ENCODE measurements around the gene TLE1. TPM values are rescaled to one million over a fixed set of nuclear protein-coding genes. Genes with fewer than 3 reads are reported as not detected.

TLE1 gene
- total RNA-seq, 8 experiments from 2014 or later = 0.52 to 105 (median 43.0) TPM

- Histone ChIP-seq H3K4me1 (replicated peaks in 1 of 2) (peaks cover 10 to 17% of the 10 kb centered on the region in 2 donors), H3K4me3 (no peak overlapping the region), H3K27ac (no peak overlapping the region)
- ATAC-seq (replicated peaks in 6 of 8) = no peak
- 100% methylated on average over 1 of the region's 1 CpG; no CpG with 5 or more reads in 5 of the 10 experiments for WGBS, 10 experiments
- in situ Hi-C loops (cut with MboI; ENCODE audit: low pct_unique_long_range_greater_than_20kb in 2 of 9, low sequenced_read_pairs in 9 of 9, unreplicated experiment in 9 of 9) = no loop called here
These were observed 123.7 kb downstream of the TLE1 start for GRCh38 chr9:81565609-81566008.

- Histone ChIP-seq H3K27ac (no peak overlapping the region), H3K4me1 (replicated peaks in 1 of 2) (peaks cover 10 to 17% of the 10 kb centered on the region in 2 donors), H3K4me3 (no peak overlapping the region)
- in situ Hi-C loops (cut with MboI; ENCODE audit: low pct_unique_long_range_greater_than_20kb in 2 of 9, low sequenced_read_pairs in 9 of 9, unreplicated experiment in 9 of 9) = no loop called here
- 25 to 97% (median 80%) methylated on average over 1 to 3 of the region's 4 CpGs; no CpG with 5 or more reads in 5 of the 10 experiments for WGBS, 10 experiments
- ATAC-seq (replicated peaks in 6 of 8) = no peak
These were observed 124.2 kb downstream of the TLE1 start for GRCh38 chr9:81565144-81565543.

- WGBS, 10 experiments = 23 to 100% (median 80%) methylated on average over 1 to 5 of the region's 5 CpGs; no CpG with 5 or more reads in 1 of the 10 experiments
- H3K4me3 ChIP-seq = no peak overlapping the region
- ATAC-seq (replicated peaks in 6 of 8) = no peak
- H3K4me1 ChIP-seq (replicated peaks in 1 of 2) = peaks cover 10 to 17% of the 10 kb centered on the region in 2 donors
- in situ Hi-C loops (cut with MboI; ENCODE audit: low pct_unique_long_range_greater_than_20kb in 2 of 9, low sequenced_read_pairs in 9 of 9, unreplicated experiment in 9 of 9) = no loop called here
- H3K27ac ChIP-seq = no peak overlapping the region
These were observed 124.7 kb downstream of the TLE1 start for GRCh38 chr9:81564632-81565031.

GRCh38 chr9:81563739-81564138 lies 125.6 kb downstream of the TLE1 start:
- Histone ChIP-seq H3K4me1 (replicated peaks in 1 of 2) (peaks cover 10 to 19% of the 10 kb centered on the region in 2 donors), H3K4me3 (no peak overlapping the region), H3K27ac (no peak overlapping the region)
- in situ Hi-C loops (cut with MboI; ENCODE audit: low pct_unique_long_range_greater_than_20kb in 2 of 9, low sequenced_read_pairs in 9 of 9, unreplicated experiment in 9 of 9) = no loop called here
- WGBS, 10 experiments = 0 to 100% (median 67%) methylated on average over 1 to 2 of the region's 2 CpGs; no CpG with 5 or more reads in 1 of the 10 experiments
- ATAC-seq (replicated peaks in 6 of 8) = no peak

GRCh38 chr9:81563020-81563407 lies 126.3 kb downstream of the TLE1 start:
- H3K4me1 ChIP-seq (replicated peaks in 1 of 2) = peaks cover 15 to 26% of the 10 kb centered on the region in 2 donors
- no peak overlapping the region for H3K4me3 ChIP-seq
- no peak for ATAC-seq (replicated peaks in 6 of 8)
- H3K27ac ChIP-seq = no peak overlapping the region
- 79 to 100% (median 92%) methylated on average over 1 to 3 of the region's 4 CpGs; no CpG with 5 or more reads in 1 of the 10 experiments for WGBS, 10 experiments
- in situ Hi-C loops (cut with MboI; ENCODE audit: low pct_unique_long_range_greater_than_20kb in 2 of 9, low sequenced_read_pairs in 9 of 9, unreplicated experiment in 9 of 9) = no loop called here

- Histone ChIP-seq H3K27ac (peak overlapping the region in 1 of 2 donors; percentile 46), H3K4me1 (replicated peaks in 1 of 2) (peaks cover 21 to 32% of the 10 kb centered on the region in 2 donors), H3K4me3 (no peak overlapping the region)
- WGBS, 10 experiments = 59 to 76% (median 67%) methylated on average over 5 to 10 of the region's 10 CpGs; no CpG with 5 or more reads in 2 of the 10 experiments
- in situ Hi-C loops (cut with MboI; ENCODE audit: low pct_unique_long_range_greater_than_20kb in 2 of 9, low sequenced_read_pairs in 9 of 9, unreplicated experiment in 9 of 9) = no loop called here
- peak in 5 of 8 experiments; percentile 43 to 90 (median 78) for ATAC-seq (replicated peaks in 6 of 8)
These were observed 126.9 kb downstream of the TLE1 start for GRCh38 chr9:81562231-81563019.

GRCh38 chr9:81560851-81561732 lies 128.3 kb downstream of the TLE1 start:
- ATAC-seq (replicated peaks in 6 of 8) = peak in 1 of 8 experiments; percentile 47
- Histone ChIP-seq H3K27ac (no peak overlapping the region), H3K4me3 (no peak overlapping the region), H3K4me1 (replicated peaks in 1 of 2) (peaks cover 21 to 33% of the 10 kb centered on the region in 2 donors)
- WGBS, 10 experiments = 40 to 100% (median 81%) methylated on average over 3 to 10 of the region's 13 CpGs
- in situ Hi-C loops (cut with MboI; ENCODE audit: low pct_unique_long_range_greater_than_20kb in 2 of 9, low sequenced_read_pairs in 9 of 9, unreplicated experiment in 9 of 9) = no loop called here

GRCh38 chr9:81559709-81560108 lies 129.6 kb downstream of the TLE1 start:
- in situ Hi-C loops (cut with MboI; ENCODE audit: low pct_unique_long_range_greater_than_20kb in 2 of 9, low sequenced_read_pairs in 9 of 9, unreplicated experiment in 9 of 9) = no loop called here
- no peak overlapping the region for H3K4me3 ChIP-seq
- ATAC-seq (replicated peaks in 6 of 8) = peak in 2 of 8 experiments; percentile 37 to 59
- H3K27ac ChIP-seq = no peak overlapping the region
- 17 to 100% (median 57%) methylated on average over 1 to 4 of the region's 4 CpGs for WGBS, 10 experiments
- H3K4me1 ChIP-seq (replicated peaks in 1 of 2) = peaks cover 21 to 33% of the 10 kb centered on the region in 2 donors

- ATAC-seq (replicated peaks in 6 of 8) = no peak
- WGBS, 10 experiments = 76 to 100% (median 100%) methylated on average over 1 to 4 of the region's 4 CpGs; no CpG with 5 or more reads in 1 of the 10 experiments
- in situ Hi-C loops (cut with MboI; ENCODE audit: low pct_unique_long_range_greater_than_20kb in 2 of 9, low sequenced_read_pairs in 9 of 9, unreplicated experiment in 9 of 9) = no loop called here
- no peak overlapping the region for H3K4me3 ChIP-seq
- H3K27ac ChIP-seq = no peak overlapping the region
- peaks cover 21 to 33% of the 10 kb centered on the region in 2 donors for H3K4me1 ChIP-seq (replicated peaks in 1 of 2)
These were observed 130.2 kb downstream of the TLE1 start for GRCh38 chr9:81559197-81559596.

GRCh38 chr9:81558091-81558830 lies 131.1 kb downstream of the TLE1 start:
- 10 to 79% (median 48%) methylated on average over 3 to 6 of the region's 6 CpGs; no CpG with 5 or more reads in 1 of the 10 experiments for WGBS, 10 experiments

GRCh38 chr9:81557452-81558090 lies 131.8 kb downstream of the TLE1 start:
- in situ Hi-C loops (cut with MboI; ENCODE audit: low pct_unique_long_range_greater_than_20kb in 2 of 9, low sequenced_read_pairs in 9 of 9, unreplicated experiment in 9 of 9) = no loop called here

More at GRCh38 chr9:81558091-81558830, 131.1 kb downstream of the TLE1 start:
- Histone ChIP-seq H3K4me1 (replicated peaks in 1 of 2) (peaks cover 21 to 34% of the 10 kb centered on the region in 2 donors), H3K4me3 (no peak overlapping the region), H3K27ac (no peak overlapping the region)
- ATAC-seq (replicated peaks in 6 of 8) = peak in 5 of 8 experiments; percentile 19 to 66 (median 46)
- in situ Hi-C loops (cut with MboI; ENCODE audit: low pct_unique_long_range_greater_than_20kb in 2 of 9, low sequenced_read_pairs in 9 of 9, unreplicated experiment in 9 of 9) = no loop called here

GRCh38 chr9:81556923-81557322 lies 132.4 kb downstream of the TLE1 start:
- in situ Hi-C loops (cut with MboI; ENCODE audit: low pct_unique_long_range_greater_than_20kb in 2 of 9, low sequenced_read_pairs in 9 of 9, unreplicated experiment in 9 of 9) = no loop called here
- no peak for ATAC-seq (replicated peaks in 6 of 8)
- Histone ChIP-seq H3K27ac (no peak overlapping the region), H3K4me1 (replicated peaks in 1 of 2) (peaks cover 22 to 35% of the 10 kb centered on the region in 2 donors), H3K4me3 (no peak overlapping the region)
- WGBS, 10 experiments = 65 to 100% (median 91%) methylated on average over 1 to 2 of the region's 2 CpGs

More at GRCh38 chr9:81557452-81558090, 131.8 kb downstream of the TLE1 start:
- Histone ChIP-seq H3K27ac (no peak overlapping the region), H3K4me1 (replicated peaks in 1 of 2) (peaks cover 18 to 34% of the 10 kb centered on the region in 2 donors), H3K4me3 (no peak overlapping the region)
- 10 to 80% (median 20%) methylated on average over 1 to 2 of the region's 2 CpGs; no CpG with 5 or more reads in 1 of the 10 experiments for WGBS, 10 experiments
- peak in 4 of 8 experiments; percentile 13 to 80 (median 47) for ATAC-seq (replicated peaks in 6 of 8)

Measured in motor neuron (in vitro differentiated cells).